Neural crest cell (in vitro differentiated cells): ENCODE data around the gene PDGFD. TPM values are rescaled to one million over a fixed set of nuclear protein-coding genes. Genes with fewer than 3 reads are reported as not detected.

Experiments used
- DNase-seq: peaks from one replicate; pipeline ENCODE4 v3.0.0; 2021; ENCODE audit warnings: low read depth, mixed read lengths, low spot score
- H3K27ac Mint-ChIP-seq: one replicate; pipeline ENCODE4 v1.8.0; 2021; ENCODE audit warnings: mild to moderate bottlenecking, mixed read lengths; ENCODE audit not compliant: unreplicated experiment
- H3K27me3 Mint-ChIP-seq: 2 replicates; pipeline ENCODE4 v1.8.0; 2021; ENCODE audit warnings: low read depth, mild to moderate bottlenecking, mixed read lengths
- H3K36me3 Mint-ChIP-seq: 2 replicates; pipeline ENCODE4 v1.8.0; 2021; ENCODE audit warnings: low read depth, mild to moderate bottlenecking, mixed read lengths
- H3K4me1 Mint-ChIP-seq: 2 replicates; pipeline ENCODE4 v1.8.0; 2021; ENCODE audit warnings: mixed read lengths
- H3K4me3 Mint-ChIP-seq: one replicate; pipeline ENCODE4 v1.8.0; 2021; ENCODE audit warnings: mild to moderate bottlenecking, mixed read lengths
- H3K9me3 Mint-ChIP-seq: 2 replicates; pipeline ENCODE4 v1.8.0; 2021; ENCODE audit warnings: mixed read lengths
- total RNA-seq: library from RNA; stranded (reverse); gene quantifications from 2 replicates; pipeline ENCODE4 v1.2.1, GENCODE V29; 2021
- TF ChIP-seq, protein P1 (sequence below): fragments of 200-600 bp; sonication (generic); conservative IDR thresholded peaks from 2 replicates; pipeline ENCODE4 v1.5.0; 2021; ENCODE audit warnings: antibody characterized with exemption, mild to moderate bottlenecking

Gene PDGFD
- total RNA-seq, 1 donor from 2014 or later: 3.4 TPM

DNA sequence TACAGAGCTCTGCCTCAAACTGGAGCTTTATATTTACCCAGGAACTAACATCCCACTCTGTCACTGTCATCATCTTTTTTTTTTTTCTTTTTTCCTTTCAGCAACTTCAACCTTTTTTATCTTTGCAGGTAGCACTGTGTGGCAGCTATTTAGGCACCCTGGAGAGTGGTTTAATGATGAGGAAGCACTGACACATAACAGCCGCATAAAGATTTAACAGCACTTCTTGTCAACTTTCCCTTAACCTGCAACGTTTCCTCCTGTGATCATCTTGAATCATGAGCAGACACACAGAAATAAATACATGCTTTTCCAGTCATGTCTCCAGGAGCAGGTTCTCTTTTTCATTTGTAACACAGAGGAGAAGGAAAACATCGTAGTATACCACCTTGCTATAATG is 34.8 kb downstream of the PDGFD start:
- no peak for DNase-seq
- H3K4me1 Mint-ChIP-seq: peaks cover 4% of the 10 kb centered on the region
- H3K4me3 Mint-ChIP-seq: no peak overlapping the region
- no peaks in the 10 kb centered on the region for H3K27me3 Mint-ChIP-seq
- H3K36me3 Mint-ChIP-seq: no peaks in the 10 kb centered on the region
- no peak overlapping the region for H3K27ac Mint-ChIP-seq
- TF ChIP-seq, protein P1, sequence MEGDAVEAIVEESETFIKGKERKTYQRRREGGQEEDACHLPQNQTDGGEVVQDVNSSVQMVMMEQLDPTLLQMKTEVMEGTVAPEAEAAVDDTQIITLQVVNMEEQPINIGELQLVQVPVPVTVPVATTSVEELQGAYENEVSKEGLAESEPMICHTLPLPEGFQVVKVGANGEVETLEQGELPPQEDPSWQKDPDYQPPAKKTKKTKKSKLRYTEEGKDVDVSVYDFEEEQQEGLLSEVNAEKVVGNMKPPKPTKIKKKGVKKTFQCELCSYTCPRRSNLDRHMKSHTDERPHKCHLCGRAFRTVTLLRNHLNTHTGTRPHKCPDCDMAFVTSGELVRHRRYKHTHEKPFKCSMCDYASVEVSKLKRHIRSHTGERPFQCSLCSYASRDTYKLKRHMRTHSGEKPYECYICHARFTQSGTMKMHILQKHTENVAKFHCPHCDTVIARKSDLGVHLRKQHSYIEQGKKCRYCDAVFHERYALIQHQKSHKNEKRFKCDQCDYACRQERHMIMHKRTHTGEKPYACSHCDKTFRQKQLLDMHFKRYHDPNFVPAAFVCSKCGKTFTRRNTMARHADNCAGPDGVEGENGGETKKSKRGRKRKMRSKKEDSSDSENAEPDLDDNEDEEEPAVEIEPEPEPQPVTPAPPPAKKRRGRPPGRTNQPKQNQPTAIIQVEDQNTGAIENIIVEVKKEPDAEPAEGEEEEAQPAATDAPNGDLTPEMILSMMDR: no peak
- no peaks in the 10 kb centered on the region for H3K9me3 Mint-ChIP-seq

DNA sequence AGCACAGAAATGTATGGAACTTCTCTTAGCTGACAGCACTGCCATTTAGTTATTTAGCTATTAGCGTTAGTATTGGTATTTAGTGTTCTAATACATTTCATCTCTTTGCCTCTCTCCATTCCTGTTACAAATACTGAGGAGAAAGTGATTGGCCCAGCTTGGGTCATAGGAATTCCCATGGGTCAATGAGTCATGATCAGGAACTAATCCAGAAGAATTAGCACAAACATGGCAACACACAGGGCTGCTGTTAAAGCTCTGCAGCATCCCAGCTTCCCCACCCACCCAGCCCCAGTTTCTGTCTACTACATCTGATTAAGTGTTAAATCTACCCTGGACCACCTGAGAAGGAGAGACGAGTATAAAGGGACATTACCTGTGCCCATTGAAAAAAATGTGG is 36.1 kb downstream of the PDGFD start:
- Mint-ChIP-seq H3K27ac (no peak overlapping the region), H3K9me3 (no peaks in the 10 kb centered on the region), H3K4me3 (no peak overlapping the region), H3K36me3 (no peaks in the 10 kb centered on the region), H3K4me1 (peaks cover 11% of the 10 kb centered on the region), H3K27me3 (no peaks in the 10 kb centered on the region)
- TF ChIP-seq, protein P1: no peak
- no peak for DNase-seq

DNA sequence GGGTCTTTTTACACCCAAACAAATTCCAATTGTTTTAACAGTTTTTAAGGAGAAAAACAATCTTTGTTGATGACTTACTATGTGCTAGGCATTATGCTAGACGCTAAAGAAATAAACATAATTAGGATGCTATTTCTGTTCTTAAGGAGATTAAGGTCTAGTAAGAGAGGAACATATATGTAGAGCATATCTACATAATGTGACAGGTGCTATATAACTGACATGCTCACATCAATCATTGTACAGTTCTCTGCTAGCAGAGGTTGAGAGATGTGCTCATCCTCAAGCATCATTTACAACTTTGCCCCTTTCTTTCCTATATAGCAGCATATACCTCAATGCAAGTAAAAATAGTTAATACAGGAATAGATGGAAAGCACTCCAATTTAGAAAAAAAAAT is 37.5 kb downstream of the PDGFD start:
- no peak for DNase-seq
- peaks cover 23% of the 10 kb centered on the region for H3K4me1 Mint-ChIP-seq
- TF ChIP-seq, protein P1: no peak
- H3K27ac Mint-ChIP-seq: no peak overlapping the region
- H3K4me3 Mint-ChIP-seq: no peak overlapping the region
- no peaks in the 10 kb centered on the region for H3K9me3 Mint-ChIP-seq
- no peaks in the 10 kb centered on the region for H3K27me3 Mint-ChIP-seq
- no peaks in the 10 kb centered on the region for H3K36me3 Mint-ChIP-seq

DNA sequence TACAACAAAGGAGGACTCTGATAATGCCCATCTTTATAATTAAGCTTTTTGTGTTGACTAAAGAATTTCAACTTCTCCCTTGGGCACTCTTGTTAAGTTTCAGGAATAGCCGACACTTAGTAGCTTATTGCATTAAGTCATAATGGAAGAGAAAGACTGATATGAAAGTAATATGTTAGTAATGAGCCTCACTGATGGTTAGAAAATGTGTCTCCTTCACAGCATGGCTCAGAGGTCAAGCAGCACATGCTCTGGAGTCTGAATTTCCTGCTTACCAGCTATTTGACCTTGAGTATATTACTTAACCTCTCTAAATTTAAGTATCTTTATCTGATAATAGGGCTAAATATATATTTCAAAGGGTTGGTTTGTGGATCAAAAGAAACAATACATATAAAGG is 39.0 kb downstream of the PDGFD start:
- Mint-ChIP-seq H3K27me3 (no peaks in the 10 kb centered on the region), H3K27ac (no peak overlapping the region), H3K9me3 (no peaks in the 10 kb centered on the region), H3K4me1 (peaks cover 36% of the 10 kb centered on the region), H3K36me3 (no peaks in the 10 kb centered on the region), H3K4me3 (no peak overlapping the region)
- no peak for DNase-seq
- TF ChIP-seq, protein P1: no peak

DNA sequence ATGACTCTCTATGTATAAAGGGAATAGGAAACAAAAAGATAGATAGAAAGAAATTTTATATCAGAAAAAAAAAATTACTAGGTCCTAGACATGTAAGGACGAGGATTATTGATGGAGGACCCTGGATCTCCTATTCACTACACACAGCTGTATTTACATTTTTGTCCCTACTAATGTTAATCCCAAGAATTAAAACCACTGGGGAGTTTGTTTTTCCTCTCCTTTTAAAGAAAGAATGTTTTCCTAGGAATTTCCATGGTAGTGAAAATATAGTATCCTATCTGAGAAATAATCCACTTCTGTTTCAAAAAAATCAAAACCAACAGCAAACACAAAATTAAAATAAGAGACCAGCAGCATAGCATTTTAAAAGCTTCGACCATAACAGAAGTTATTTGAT is 41.1 kb downstream of the PDGFD start:
- no peaks in the 10 kb centered on the region for H3K27me3 Mint-ChIP-seq
- no peaks in the 10 kb centered on the region for H3K36me3 Mint-ChIP-seq
- H3K27ac Mint-ChIP-seq: no peak overlapping the region
- H3K4me3 Mint-ChIP-seq: no peak overlapping the region
- DNase-seq: no peak
- H3K4me1 Mint-ChIP-seq: peaks cover 36% of the 10 kb centered on the region
- H3K9me3 Mint-ChIP-seq: peaks cover 5% of the 10 kb centered on the region
- TF ChIP-seq, protein P1: no peak
